Activated naive CD4-positive, alpha-beta T cell treated with Interleukin-2 at 50 U/mL for 16 hours (primary cell): ENCODE data around the gene TBC1D3B.
"Not testable (repeated sequence)": the region's sequence is repeated elsewhere in the genome, so short reads cannot be mapped to it uniquely, and the experiment has no call there.

Source experiments
- DNase-seq: peaks from one replicate; pipeline ENCODE4 v3.0.0-alpha.2; 2020

Gene TBC1D3B

DNA sequence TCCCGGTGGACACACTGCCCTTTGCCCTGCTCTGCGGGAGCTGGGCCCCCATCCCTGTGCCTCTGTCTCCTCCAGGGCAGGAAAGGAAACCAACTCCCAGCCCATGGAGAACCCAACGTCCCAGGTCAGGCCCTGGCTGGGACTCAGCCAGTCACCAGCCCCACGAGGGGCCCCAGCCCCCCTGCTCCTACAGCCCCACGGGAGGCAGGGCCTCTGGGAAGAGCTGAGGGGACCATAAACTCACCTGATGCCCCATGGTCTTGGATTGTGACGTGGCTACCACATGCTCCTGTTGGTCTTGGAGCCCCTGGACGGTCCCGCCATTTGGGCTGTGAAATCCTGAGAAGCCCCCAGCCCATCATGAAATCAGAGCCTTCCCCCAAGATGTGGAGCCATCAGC is 7.6 kb downstream of the TBC1D3B start:
- not testable (repeated sequence) for DNase-seq

DNA sequence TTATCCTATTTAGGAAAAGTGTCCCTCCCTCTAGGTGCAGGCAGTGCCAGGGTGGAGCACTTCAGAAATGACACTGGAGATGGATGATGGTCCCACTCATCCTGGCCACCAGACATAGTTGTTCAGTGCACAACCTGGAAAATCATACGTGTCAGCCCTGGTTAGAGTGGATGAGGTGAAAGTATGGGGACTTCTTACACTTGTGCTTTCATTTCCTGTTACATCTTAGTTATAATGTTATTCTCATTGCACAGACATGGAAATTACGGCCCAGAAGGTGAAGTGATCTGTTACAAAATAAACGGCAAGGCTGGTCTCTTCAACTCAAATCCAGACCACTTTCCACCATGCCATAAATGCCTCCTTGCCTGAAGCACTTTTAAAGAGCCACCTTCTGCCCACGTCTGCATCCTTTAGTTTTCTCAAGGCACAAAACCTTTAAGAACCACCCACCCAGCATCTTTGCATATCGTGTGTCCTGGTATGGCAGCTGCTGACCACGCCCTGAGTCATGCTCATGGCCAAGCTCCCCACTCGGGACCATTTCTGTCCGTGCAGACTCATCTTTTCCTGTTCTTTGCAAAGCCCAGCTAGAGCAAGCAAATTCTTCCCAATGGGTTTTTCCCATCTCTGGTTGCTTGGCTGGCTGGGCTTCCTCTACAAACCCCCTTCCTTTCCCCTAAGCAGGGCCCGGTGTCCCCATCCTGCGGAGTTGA is 22.4 kb downstream of the TBC1D3B start:
- no peak for DNase-seq

GRCh38 chr17:36152639-36153120 is 23.8 kb downstream of the TBC1D3B start:
- no peak for DNase-seq

DNA sequence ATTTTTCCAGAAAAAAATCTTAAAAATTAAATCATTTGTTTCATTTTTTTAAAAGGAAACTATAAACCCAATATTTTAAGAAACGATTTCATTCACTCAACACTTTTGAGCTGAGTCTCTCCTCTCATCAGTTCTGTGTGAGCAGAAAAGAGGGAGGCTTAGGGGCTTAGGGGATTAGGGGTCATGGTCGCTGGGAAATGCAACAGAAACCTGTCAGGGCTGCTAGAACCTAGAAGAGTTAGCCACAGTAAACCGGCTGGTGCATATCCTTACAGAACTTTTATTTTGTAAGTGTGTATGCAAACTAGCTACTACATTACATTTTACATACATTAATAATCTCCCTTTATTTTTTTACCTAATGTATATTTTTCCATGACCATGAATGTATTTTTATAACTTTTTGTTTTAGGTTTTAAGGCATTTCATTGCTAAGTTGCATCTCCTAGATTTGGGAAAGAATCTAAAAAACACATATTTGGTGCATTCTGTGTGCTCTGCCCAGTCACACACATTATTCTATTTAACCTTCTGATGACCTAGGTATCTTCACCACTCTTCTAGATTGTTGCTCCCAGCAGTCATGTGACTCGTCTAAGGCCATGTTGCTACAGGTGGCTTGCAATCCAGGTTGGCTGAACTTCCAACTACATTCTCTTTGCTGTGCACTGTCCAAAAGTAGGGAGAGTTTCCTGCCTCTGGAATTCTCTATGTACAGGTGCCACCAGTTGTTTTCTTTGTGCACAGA is 24.4 kb downstream of the TBC1D3B start:
- no peak for DNase-seq

DNA sequence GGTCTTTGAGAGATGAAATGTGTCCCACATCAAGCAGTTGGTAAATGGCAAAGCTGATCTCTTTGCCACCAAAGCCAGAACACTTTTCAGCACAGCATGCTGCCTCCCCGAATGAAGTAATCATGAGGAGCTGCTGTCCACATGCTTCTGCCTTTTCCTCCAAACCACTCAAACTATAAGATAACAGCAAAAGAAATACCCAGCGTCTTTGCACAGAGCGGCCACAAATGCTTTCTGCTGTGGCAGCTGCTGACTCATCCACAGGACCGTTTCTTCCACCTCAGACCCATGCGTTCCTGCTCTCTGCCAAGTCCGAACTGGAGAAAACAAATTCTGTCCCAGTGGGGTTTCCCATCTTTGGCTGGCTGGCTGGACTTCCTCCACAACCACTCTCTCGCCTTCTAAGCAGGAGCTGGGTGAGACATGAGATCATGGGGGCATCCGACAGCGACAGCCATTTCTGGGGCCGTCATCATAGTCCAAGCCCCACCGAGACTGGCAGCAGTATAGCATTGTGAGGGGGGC is 27.1 kb downstream of the TBC1D3B start:
- no peak for DNase-seq

- peak; percentile 76 for DNase-seq
Observed at GRCh38 chr17:36148559-36149295, 27.7 kb downstream of the TBC1D3B start.

- DNase-seq = no peak
Observed at GRCh38 chr17:36147601-36148000, 28.8 kb downstream of the TBC1D3B start.

GRCh38 chr17:36144981-36145729 is 31.3 kb downstream of the TBC1D3B start:
- DNase-seq = no peak

DNA sequence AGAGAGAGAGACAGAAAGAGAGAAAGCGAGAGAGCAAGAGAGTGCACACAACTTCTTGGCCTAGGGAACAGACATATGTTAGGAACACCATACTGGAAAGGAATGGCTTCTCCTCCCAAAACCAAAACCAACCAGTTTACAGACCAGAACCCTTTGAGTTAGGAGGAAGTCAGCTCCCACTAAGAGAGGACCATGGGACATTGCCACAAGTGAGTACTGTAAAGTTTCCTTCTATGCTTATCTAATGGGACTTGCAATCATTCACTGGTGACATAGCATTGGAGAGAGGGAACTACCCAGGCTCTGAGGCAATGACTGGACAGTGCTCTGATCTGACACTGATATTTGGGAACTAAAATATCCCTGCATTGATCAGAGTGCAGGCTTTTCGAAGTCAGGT is 32.4 kb downstream of the TBC1D3B start:
- DNase-seq = no peak

DNA sequence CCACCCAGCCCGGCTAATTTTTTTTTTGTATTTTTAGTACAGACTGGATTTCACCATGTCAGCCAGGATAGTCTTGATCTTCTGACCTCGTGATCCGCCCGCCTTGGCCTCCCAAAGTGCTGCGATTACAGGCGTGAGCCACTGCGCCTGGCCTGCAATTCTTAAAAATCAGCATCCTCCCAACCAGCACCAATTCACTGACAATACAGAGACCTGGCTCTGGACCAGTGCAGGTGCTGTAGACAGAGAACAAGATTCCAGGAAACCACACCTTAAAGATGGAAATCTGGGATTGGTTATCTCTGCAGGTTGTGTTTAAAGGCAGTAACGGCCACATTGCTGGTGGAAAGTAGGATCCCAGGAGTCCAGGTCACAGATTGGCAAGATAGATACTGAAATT is 33.6 kb downstream of the TBC1D3B start:
- no peak for DNase-seq

DNA sequence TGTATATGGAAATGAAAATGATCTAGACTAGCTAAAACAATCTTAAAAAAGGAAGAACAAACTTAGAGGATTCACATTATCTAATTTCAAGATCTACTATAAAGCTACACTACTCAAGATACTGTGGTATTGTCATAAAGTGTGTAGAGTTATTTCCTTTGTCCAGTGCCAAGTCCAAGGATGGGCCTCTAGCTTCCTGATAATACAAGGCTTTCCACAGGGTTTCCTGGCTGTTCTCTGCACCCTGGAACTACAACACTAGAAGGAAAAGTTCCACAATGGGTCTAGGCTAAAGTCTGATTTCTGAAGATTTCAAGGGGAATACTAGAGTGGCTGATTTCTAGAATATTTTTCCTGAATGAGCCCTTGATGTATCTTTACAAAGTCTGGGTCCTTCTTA is 34.2 kb downstream of the TBC1D3B start:
- no peak for DNase-seq

GRCh38 chr17:36136439-36136838 is 40.0 kb downstream of the TBC1D3B start:
- DNase-seq = no peak

- DNase-seq = no peak
Observed at GRCh38 chr17:36136036-36136435, 40.4 kb downstream of the TBC1D3B start.

- no peak for DNase-seq
Observed at GRCh38 chr17:36135465-36135864, 41.0 kb downstream of the TBC1D3B start.

DNA sequence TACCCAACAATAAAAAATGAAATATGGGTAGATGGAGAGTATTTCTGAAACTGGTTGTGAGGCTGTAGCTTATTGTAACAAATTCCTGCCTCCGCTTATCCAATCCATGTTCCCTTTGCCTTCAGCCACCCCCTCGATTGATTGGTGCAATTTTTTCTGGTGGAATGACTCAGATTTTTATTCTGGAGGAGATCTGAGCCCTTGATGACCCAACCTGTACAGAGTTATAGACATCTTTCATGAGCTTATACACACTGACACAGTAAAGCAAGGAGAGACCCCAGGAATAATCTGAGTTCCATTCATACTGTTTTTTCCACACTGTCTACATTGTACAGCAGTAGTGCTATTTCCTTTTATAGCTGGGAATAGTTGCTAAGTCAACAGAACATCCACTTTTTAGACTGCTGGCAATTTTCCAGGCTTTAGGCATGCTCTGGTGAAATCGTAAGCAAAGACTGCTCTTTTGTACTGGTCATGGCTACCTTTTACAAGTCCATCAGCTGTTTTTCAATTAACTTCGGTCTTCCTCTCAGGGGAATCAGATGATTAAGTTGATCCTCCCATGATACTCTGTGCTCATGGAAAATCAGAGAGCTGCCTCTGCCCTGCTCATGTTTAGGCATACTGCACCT is 42.7 kb downstream of the TBC1D3B start:
- DNase-seq = no peak

DNA sequence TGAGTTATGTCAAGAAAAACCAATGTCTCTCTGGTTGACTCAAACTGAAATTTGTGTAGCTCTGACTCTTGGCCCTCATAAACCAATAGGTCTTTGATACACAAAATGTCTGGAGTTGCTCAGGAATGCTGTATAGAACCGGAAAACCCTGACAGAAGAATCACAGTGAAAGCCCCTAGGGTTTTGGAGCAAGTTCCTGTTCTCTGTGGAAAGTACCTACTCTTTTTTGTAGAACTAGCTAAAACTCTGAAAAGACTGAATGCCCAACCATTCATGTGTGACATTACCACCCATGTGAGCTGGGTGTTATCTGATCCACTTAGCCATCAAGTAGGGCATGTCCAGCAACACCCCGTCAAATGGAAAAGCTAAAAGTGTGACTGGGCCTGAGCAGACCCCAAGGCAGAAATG is 44.0 kb downstream of the TBC1D3B start:
- no peak for DNase-seq

GRCh38 chr17:36131931-36132330 is 44.5 kb downstream of the TBC1D3B start:
- DNase-seq = no peak

GRCh38 chr17:36131421-36131820 is 45.0 kb downstream of the TBC1D3B start:
- DNase-seq = no peak

- DNase-seq = no peak
Observed at GRCh38 chr17:36130346-36130745, 46.1 kb downstream of the TBC1D3B start.

- DNase-seq = no peak
Observed at GRCh38 chr17:36129616-36130015, 46.8 kb downstream of the TBC1D3B start.

- DNase-seq = no peak
Observed at GRCh38 chr17:36128411-36128978, 47.9 kb downstream of the TBC1D3B start.

- DNase-seq = no peak
Observed at GRCh38 chr17:36127911-36128310, 48.5 kb downstream of the TBC1D3B start.
